GM19397 (cell line): Measurements from ENCODE around the gene FOXK1.

Experiments used
- ATAC-seq: cut with Tn5 transposase; IDR thresholded peaks from one replicate; pipeline ENCODE4 v1.9.1; 2021; ENCODE audit warnings: mild to moderate bottlenecking, moderate library complexity; ENCODE audit not compliant: unreplicated experiment

FOXK1 gene

GRCh38 chr7:4763091-4763793 lies 81.1 kb downstream of the FOXK1 start:
- no peak for ATAC-seq

DNA sequence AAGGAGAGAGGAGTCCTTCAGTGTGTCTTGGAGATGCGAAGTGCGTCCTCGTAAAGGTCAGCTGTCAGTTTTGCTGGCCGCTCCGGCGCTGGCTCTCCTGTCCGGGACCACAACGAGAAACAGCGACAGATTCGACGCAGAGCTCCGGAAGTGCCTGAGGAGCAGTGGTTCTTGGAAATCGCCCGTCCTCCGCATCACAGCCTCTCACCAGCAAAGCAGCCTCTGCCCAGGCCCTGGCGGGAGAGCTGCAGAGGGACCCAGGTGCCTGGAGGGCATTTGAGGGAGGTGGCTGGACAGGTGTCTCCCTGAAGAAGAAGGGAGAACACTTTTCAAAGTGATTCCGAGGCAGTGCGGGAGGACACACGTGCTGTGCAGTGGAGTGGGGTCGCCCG lies 81.7 kb downstream of the FOXK1 start:
- ATAC-seq = no peak

- no peak for ATAC-seq
Measured at GRCh38 chr7:4764402-4765007, 82.4 kb downstream of the FOXK1 start.

- ATAC-seq = no peak
Measured at GRCh38 chr7:4765776-4766490, 83.8 kb downstream of the FOXK1 start.

DNA sequence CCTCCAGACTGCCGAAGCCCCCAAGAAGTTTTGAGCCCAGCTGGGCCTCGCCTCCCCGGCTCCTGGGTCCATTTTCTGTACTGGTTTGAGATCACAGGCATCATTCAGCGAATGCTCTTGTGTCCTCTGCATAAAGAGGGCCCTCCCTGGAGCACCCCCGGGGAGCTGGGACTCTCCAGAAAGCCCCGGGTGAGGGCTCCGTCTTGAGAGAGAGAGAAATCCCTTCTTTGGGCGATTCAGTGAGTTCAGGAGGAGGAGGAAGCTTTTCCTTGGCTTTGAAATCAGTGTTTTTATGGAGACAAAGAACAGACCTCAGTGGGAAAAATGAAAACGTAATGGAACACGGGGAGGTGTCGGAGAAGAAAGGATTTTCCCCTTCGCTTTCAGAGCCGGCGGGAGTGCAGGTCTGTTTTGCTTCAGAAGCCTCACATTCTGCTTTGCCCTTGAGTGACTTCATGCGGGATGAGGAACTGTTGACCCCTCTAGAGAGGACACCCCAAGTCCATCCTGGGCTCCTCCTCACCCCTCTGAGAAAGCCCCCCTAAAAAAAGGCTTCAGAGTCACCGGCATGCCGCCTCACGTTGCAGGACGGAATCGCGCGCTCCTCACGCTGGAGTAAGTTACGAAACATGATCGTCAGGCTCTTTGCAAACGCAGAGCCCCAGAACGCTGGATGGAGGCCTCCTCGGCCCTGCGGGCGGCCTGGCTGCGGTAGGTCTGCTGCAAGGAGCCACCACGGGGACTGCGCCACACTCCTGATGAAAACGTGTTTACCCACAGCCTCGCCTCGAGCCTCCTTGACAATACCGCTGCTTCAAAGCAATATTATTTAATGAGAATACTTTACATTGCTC lies 84.8 kb downstream of the FOXK1 start:
- no peak for ATAC-seq

DNA sequence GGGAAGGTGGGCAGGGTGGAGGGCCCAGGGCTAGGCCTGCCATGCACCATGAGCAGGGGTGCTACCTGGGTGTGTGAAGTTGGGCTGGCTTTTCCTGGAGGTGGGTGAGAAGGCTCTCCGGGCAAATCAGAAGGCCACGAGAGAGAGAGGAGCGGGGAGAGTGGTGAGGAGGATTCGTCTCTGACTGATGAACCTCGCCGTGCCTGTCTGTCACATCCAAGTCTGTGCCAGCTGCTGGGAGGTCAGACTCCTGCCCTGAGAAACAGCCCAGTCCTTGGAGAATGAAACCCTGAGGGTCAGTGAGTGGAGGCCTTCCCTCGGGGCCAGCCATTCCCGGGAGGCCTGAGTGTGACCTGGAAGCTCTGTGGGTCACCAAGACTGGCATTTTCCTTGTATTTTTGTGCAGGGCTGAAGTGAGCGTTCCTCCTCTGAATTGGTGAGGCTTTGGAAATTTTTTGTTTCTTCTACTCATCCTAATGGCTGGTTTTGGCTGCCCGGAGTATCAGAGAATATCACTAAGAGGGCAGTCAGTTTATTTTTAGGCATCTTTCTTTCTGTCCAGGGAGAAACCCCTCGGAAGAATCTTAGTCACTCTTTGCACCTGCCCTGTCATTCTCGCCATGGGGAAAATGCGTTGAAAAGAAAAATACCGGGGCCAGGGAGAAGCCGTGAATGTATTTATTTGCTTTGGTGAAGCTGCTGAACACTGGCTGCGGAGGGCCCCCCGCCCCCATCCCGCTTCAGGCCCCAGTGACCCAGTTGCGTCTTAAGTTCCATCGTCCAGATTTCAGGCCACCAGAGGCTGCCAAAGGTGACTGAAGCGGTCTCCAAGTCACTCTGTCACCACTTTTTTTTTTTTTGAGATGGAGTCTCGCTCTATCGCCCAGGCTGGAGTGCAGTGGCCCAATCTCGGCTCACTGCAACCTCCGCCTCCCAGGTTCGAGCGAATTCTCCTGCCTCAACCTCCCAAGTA lies 86.8 kb downstream of the FOXK1 start:
- ATAC-seq = no peak

- ATAC-seq = no peak
Measured at GRCh38 chr7:4769761-4770160, 87.7 kb downstream of the FOXK1 start.

- ATAC-seq = no peak
Measured at GRCh38 chr7:4770886-4771285, 88.8 kb downstream of the FOXK1 start.

DNA sequence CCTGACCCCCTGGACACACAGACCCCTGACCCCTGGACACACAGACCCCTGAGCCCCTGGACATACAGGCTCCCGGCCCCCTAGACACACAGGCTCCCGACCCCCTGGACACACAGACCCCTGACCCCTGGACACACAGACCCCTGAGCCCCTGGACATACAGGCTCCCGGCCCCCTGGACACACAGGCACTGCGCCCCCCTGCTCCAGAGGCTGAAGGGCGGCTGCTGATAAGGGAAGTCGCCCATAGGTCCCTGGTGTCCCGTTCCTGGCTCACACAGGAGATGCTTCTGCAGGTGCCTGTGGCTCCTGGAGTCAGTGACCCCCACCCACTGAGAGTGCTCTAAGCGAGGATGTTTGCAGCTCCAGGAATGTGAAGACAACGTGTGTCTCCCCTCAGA lies 89.6 kb downstream of the FOXK1 start:
- ATAC-seq = no peak

- no peak for ATAC-seq
Measured at GRCh38 chr7:4772306-4772705, 90.2 kb downstream of the FOXK1 start.

GRCh38 chr7:4774007-4774406 lies 91.9 kb downstream of the FOXK1 start:
- ATAC-seq = no peak

DNA sequence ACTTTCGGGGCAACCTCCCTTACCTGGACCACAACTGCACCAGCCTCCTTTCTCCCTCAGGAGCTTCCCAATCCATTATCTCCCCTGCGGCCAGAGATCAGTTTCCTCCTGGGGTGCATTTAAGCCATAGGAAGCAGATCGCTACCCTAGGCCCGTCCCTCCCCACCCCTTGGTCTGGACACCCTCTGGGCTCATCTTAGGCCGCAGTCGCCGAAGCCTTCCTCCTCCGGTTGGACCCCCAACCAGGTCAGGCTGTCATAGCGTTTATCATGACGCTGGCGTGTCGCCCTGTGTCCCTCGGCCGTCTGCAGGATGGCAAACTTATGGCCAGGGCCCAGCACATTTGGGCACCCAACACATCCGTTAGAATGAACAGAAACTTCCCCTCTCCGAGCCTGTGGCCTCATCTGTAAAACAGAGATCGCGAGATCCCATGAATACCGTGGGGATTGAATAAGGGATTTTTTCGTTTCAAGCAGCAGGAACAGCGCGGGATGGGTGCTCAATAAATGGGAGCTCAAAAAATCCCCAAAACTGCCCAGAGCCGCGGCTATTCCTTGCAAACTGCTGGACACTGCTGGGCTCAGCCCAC lies 92.7 kb downstream of the FOXK1 start:
- ATAC-seq = peak; percentile 16

- ATAC-seq = peak; percentile 96
Measured at GRCh38 chr7:4775250-4775847, 93.3 kb downstream of the FOXK1 start, which contains the start of gene AP5Z1. AP5Z1 (plus strand) TSS chr7:4775623; CDS start chr7:4775716, 93 bp downstream.

GRCh38 chr7:4775848-4776623 lies 93.9 kb downstream of the FOXK1 start:
- no peak for ATAC-seq

GRCh38 chr7:4779118-4779517 lies 97.0 kb downstream of the FOXK1 start:
- no peak for ATAC-seq

- no peak for ATAC-seq
Measured at GRCh38 chr7:4781366-4782069, 99.4 kb downstream of the FOXK1 start.

DNA sequence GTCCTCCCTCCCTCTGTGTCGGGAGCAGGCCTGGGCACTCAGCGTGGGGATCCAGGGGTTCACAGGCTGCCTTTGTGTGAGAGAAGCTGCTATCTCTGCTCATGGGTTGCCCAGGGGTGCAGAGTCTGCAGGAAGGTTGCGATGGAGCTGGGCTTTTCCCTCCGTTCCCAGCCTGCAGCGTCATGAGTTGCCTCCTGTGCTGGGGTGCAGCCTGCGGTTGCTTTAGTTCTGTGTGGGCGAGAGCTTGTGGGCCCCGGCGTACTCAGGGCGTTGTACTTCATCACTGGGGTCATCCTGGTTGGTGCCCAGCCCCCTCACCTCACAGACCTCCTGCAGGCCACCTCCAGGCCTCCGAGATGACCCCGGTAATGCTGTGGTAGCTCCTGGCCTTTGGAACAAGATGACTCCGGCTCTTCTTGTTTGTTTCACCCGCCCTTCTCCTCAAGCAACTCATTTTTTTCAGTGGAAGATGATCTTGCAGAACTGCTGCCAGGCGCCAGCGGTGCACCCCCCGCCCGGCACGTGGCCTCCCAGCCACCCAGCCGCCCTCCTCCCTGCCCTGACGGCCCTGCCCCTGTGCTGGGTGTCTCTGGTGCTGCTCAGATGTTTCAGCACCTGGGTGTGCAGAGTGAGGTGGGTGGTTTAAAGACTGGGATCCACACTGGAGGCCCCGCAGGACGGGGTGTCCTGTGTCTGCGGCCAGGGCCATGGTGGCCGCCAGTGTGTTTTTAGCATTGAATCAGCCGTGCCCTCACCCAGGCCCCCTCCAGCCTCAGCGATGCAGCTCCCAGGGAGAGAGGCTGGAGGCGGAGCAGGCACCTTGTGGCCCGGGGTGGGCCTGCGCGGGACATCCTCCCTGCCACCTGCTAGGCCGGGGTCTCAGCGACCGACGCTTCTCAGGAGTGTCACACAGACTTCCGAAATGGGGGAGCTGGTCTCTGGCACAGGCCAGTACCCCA lies 100.5 kb downstream of the FOXK1 start:
- ATAC-seq = no peak
